Uterus (tissue), 4 donors: ENCODE results near the gene TMEM119. TPM values are rescaled to one million over a fixed set of nuclear protein-coding genes. Genes with fewer than 3 reads are reported as not detected.

Experiments used
- DNase-seq, 2 donors: peaks; one replicate each; pipeline ENCODE4 v3.0.0-alpha.2; 2019 to 2020
- H3K27ac ChIP-seq, 2 donors: fragments of 200-600 bp; sonication (generic); 1 replicate in 1 of 2; 2 replicates in 1 of 2; pipeline ENCODE4 v1.5.1; 2016 to 2018
- H3K27me3 ChIP-seq, 2 donors: fragments of 200-600 bp; sonication (generic); one replicate each; pipeline ENCODE4 v1.5.1; 2018 to 2019; ENCODE audit warnings: control low read depth in 1 of 2
- H3K36me3 ChIP-seq, 2 donors: fragments of 200-600 bp; sonication (generic); one replicate each; pipeline ENCODE4 v1.5.1; 2019; ENCODE audit warnings: control low read depth in 1 of 2
- H3K4me1 ChIP-seq, 2 donors: fragments of 200-600 bp; sonication (generic); one replicate each; pipeline ENCODE4 v1.5.1; 2018 to 2019; ENCODE audit warnings: control low read depth in 1 of 2
- H3K4me3 ChIP-seq, 2 donors: fragments of 200-600 bp; sonication (generic); 1 replicate in 1 of 2; 2 replicates in 1 of 2; pipeline ENCODE4 v1.5.1; 2018 to 2019; ENCODE audit warnings: mild to moderate bottlenecking in 1 of 2
- H3K9me3 ChIP-seq, 2 donors: fragments of 200-600 bp; sonication (generic); one replicate each; pipeline ENCODE4 v1.5.1; 2019; ENCODE audit warnings: control low read depth in 1 of 2
- CTCF ChIP-seq, 4 experiments: fragments of 200-600 bp in 2 of 4; fragments of 450-650 bp in 2 of 4; sonication (generic) in 2 of 4; IDR thresholded peaks; one replicate each; pipeline ENCODE4 v1.5.1; 2016 to 2019; ENCODE audit warnings: antibody characterized with exemption in 4 of 4, mild to moderate bottlenecking in 2 of 4, moderate library complexity in 1 of 4
- POLR2A ChIP-seq, 2 donors: fragments of 450-650 bp; IDR thresholded peaks; one replicate each; pipeline ENCODE4 v1.6.1; 2016; ENCODE audit warnings: antibody characterized with exemption in 2 of 2, mild to moderate bottlenecking in 1 of 2, moderate library complexity in 1 of 2
- intact Hi-C: fragments of 100-400 bp; cut with DNase I; formaldehyde crosslinking; loops from one replicate; pipeline ENCODE4 v1.15.1; 2023; ENCODE audit warnings: low total_unique reads
- total RNA-seq, 4 donors: library from RNA; depleted of rRNA in 3 of 4; stranded (reverse); fragments of >200 nt in 3 of 4; gene quantifications; one replicate each; pipeline versions ENCODE4 v1.1.0 to v1.2.4, GENCODE V29; 2014 to 2023
- donor health status: DM: yes; HTN: yes; CAD: no.

Gene TMEM119
- total RNA-seq, 4 donors from 2014 or later: 9.1 to 102 (median 12.4) TPM

- H3K27ac ChIP-seq: no peak overlapping the region
- no peaks in the 10 kb centered on the region for H3K9me3 ChIP-seq
- intact Hi-C loops: no loop called here
- H3K4me3 ChIP-seq: no peak overlapping the region
- DNase-seq: no peak
- no peaks in the 10 kb centered on the region for H3K36me3 ChIP-seq
- no peaks in the 10 kb centered on the region for H3K27me3 ChIP-seq
- TF ChIP-seq POLR2A (IDR thresholded peaks at IDR 0.05): no peak
- no peak for TF ChIP-seq CTCF (IDR thresholded peaks at IDR 0.05)
- H3K4me1 ChIP-seq: peaks cover 5% of the 10 kb centered on the region in 2 donors
Measured at GRCh38 chr12:108635997-108636808, 38.3 kb upstream of the TMEM119 start.

GRCh38 chr12:108635201-108635996 is 37.5 kb upstream of the TMEM119 start:
- H3K4me1 ChIP-seq: peaks cover 5 to 10% of the 10 kb centered on the region in 2 donors
- no peaks in the 10 kb centered on the region for H3K36me3 ChIP-seq
- intact Hi-C loops: no loop called here
- H3K4me3 ChIP-seq: no peak overlapping the region
- H3K27me3 ChIP-seq: no peaks in the 10 kb centered on the region
- H3K27ac ChIP-seq: no peak overlapping the region
- TF ChIP-seq POLR2A (IDR thresholded peaks at IDR 0.05) (no peak), CTCF (IDR thresholded peaks at IDR 0.05) (no peak)
- no peaks in the 10 kb centered on the region for H3K9me3 ChIP-seq
- no peak for DNase-seq

DNA sequence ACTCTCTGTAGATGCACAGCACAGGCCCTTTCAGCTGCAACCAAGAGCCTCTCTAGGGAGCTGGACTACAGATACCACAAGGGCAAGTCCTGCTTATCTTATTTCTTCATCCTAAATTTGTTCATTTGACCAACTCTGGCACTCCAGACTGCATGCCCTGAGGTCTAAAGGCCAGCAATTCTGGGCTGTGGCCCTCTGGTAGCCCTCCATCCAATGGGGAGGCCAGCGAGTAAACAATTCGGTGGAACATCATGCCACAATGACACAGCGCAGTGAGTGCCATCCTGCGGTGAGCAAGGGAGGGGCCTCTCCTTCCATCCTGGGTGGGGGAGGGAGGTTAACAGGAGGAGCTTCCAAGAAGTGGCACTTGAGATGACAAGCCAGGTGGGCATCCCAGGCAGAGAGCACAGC is 36.5 kb upstream of the TMEM119 start:
- H3K27ac ChIP-seq: no peak overlapping the region
- H3K4me3 ChIP-seq: no peak overlapping the region
- intact Hi-C loops: no loop called here
- no peaks in the 10 kb centered on the region for H3K27me3 ChIP-seq
- TF ChIP-seq CTCF (IDR thresholded peaks at IDR 0.05): no peak
- TF ChIP-seq POLR2A (IDR thresholded peaks at IDR 0.05): no peak
- DNase-seq: no peak
- H3K36me3 ChIP-seq: no peaks in the 10 kb centered on the region
- H3K9me3 ChIP-seq: no peaks in the 10 kb centered on the region
- H3K4me1 ChIP-seq: peaks cover 9 to 17% of the 10 kb centered on the region in 2 donors

- intact Hi-C loops: no loop called here
- TF ChIP-seq CTCF (IDR thresholded peaks at IDR 0.05) (no peak), POLR2A (IDR thresholded peaks at IDR 0.05) (no peak)
- Histone ChIP-seq H3K4me3 (no peak within 1 kb of the TSS), H3K27ac (no peak within 1 kb of the TSS), H3K9me3 (no peaks in the 10 kb centered on the region), H3K4me1 (peaks cover 16 to 17% of the 10 kb centered on the region in 2 donors), H3K27me3 (no peaks in the 10 kb centered on the region), H3K36me3 (no peaks in the 10 kb centered on the region)
- DNase-seq: no peak
Measured at GRCh38 chr12:108633534-108634248, 35.8 kb upstream of the TMEM119 start, which contains the start of gene SELPLG. TSS of gene SELPLG (minus strand) at chr12:108633894. CDS start at chr12:108624307, 9,587 bp downstream.
